Hindlimb muscle (tissue), 1 donor: Measurements from ENCODE around the gene RPP25. TPM values are rescaled to one million over a fixed set of nuclear protein-coding genes. Genes with fewer than 3 reads are reported as not detected.
"Not testable (repeated sequence)": the region's sequence is repeated elsewhere in the genome, so short reads cannot be mapped to it uniquely, and the experiment has no call there.

ENCODE experiments used
- DNase-seq: peaks from one replicate; pipeline ENCODE4 v3.0.0-alpha.2; 2013
- polyA plus RNA-seq: library from polyadenylated mRNA; unstranded; fragments of 120-200 nt; gene quantifications from one replicate; pipeline ENCODE4 v1.2.1, GENCODE V29; 2013; ENCODE audit not compliant: insufficient read length

RPP25 gene
- polyA plus RNA-seq, 1 donor, result 1.1 TPM

- DNase-seq, result no peak
These were observed 5.6 kb upstream of the RPP25 start for GRCh38 chr15:74962219-74962618.

DNA sequence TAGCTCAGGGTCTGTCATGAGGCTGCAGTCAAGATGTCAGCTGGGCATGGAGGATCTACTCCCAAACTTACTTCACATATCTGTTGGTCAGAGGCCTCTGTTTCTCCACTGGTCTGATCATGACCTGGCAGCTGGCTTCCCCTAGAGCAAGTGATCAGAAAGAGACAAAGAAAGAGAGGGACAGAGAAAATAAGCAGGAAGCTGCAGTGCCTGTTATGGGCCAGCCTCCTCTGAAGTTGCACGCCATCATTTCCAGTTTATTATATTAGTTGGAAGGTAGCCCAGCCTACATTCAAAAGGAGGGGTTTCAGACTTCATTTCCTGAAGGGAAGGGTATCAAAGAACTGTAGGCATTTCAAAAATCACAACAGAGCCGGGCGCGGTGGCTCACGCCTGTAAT lies 5.0 kb upstream of the RPP25 start:
- DNase-seq, result no peak

DNA sequence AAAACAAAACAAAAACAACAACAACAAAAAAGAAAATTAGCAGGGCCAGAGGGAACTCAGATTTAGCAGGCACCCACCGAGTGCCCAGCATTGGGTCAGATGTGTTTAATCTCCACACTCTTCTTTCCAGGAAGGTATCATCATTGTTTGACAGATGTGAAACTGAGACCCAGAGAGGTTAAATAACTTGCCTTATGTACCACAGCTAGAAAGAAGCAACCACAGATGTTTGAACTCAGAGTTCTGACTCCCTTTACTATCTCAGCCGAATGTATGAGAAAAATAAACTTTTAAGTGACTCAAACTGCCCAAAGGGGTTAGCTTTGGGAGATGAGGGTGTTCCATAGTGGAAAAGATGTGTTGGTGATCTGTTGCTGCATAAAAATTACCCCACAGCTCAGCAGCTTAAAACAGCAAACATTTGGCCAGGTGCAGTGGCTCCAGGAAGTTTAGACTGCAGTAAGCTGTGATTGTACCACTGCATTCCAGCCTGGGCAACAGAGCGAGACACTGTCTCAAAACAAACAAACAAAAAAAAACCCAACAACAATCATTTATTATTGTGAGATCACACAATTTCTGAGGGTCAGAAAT lies 4.5 kb upstream of the RPP25 start:
- no peak for DNase-seq

- DNase-seq, result no peak
These were observed 3.7 kb upstream of the RPP25 start for GRCh38 chr15:74960286-74960685.

GRCh38 chr15:74959586-74959939 lies 3.0 kb upstream of the RPP25 start:
- DNase-seq, result no peak

GRCh38 chr15:74958908-74959585 lies 2.5 kb upstream of the RPP25 start:
- DNase-seq, result no peak

DNA sequence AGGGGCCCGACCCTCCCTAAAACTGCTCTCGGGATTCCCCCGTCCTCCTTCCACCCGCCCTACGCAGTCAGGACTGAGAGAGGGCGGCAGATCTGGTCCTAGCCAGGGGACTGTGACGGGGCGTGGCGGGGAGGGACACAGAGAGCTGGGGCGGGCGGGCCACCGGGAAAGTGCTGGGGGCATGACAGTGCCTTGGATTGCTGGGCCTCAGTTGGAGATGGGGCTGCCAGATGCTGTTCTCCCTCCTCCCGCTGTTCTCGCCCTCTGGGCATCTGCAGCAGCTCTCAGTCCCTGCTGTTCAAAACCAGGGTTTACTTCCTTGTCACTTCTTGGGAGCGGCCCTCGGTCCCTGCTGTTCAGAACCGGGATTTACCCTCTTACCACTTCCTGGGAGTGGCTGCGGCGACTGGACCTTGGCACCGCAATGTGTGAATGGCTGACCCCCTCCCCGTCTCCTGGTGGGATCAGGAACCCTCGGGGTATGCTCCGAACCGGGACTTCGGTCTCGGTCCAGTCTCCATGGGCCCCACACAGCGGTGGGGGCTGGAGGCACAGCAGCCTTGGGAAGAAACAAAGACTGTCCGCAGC lies 1.8 kb upstream of the RPP25 start:
- DNase-seq, result no peak

- DNase-seq, result no peak
These were observed 984 bp upstream of the RPP25 start for GRCh38 chr15:74957476-74958035.

DNA sequence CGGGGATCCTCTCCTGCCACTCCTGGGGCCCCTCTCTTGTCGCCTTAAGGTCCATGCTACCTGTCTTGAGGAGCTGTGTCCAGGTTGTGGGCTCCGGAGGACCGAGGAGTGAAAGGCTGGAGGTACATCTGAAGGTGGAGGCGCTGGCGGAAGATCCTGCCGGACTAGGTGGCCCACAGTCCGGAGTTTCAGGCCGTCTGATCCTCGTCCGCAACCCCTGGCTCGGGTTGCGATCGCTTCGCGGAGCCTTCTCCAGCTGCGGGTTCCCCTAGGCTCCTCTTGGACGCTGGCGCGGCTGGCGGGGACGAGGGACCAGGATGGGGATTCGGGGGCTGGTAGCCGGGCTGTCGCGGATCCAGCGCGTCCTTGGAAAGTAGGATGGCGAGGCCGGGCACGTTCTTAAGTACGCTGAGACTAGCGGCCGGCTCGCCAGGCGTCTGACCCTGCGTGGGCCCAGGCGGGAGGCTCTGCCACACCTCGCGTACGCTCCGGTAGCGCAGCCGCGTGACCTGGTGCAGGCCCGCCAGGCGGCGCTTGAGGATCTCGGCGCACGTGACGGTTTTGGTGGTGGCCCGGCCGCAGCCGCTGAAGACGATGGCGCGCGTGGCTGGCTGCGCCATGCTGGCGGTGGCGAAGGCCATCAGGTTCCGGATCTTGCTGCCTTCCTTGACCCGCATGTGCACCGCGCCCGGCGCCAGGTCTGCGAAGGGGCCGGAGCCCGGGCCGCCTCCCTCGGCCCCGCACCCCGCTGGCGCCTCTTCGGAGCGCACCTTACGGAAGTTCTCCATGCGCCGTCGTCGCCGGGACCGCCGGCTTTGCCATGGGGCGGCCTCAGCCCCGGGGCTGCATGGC lies 550 bp downstream of the RPP25 start:
- peak; percentile 72 for DNase-seq

DNA sequence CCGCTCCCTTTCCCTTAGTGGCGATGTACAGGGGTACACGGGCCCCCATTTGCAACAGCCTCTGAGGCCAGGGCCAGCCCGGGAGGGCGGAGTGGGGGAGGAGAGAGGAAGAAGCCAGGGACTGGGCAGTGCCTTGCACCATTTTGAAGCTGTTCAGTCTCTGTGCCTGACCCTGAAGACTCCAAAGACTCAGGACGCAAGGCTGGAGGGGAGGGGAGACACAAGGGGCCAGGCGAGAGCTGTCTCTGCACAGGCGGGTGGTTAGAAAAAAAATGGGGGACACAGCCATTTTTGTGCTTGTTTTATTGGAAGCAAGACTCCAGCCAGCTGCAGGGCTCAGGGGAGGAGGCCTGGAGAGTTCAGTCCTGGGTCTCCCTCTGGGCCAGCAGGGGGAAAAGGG lies 1.6 kb downstream of the RPP25 start:
- DNase-seq, result no peak

DNA sequence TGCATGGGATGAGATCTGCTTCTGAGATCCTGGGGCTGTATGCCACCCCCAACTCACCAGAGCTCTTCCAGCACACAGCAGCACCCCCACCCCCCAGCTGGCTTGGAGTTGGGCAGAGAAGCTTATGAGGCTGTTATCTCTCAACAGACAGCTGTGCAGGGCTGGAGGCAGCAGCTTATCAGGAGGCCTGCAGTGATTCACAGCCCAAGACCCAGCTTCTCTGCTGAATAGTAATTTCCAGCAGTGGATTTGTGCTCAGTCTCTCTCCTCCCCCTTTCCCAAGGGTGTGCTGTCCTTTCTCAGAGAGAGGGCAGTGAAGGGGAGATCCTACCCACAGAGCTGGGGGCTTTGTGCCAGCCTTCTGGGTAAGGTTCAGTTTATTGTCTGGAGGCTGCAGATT lies 2.1 kb downstream of the RPP25 start:
- no peak for DNase-seq

- DNase-seq, result no peak
These were observed 5.6 kb downstream of the RPP25 start for GRCh38 chr15:74951006-74951405.

- peak; percentile 75 for DNase-seq
These were observed 6.3 kb downstream of the RPP25 start for GRCh38 chr15:74950078-74950908.

DNA sequence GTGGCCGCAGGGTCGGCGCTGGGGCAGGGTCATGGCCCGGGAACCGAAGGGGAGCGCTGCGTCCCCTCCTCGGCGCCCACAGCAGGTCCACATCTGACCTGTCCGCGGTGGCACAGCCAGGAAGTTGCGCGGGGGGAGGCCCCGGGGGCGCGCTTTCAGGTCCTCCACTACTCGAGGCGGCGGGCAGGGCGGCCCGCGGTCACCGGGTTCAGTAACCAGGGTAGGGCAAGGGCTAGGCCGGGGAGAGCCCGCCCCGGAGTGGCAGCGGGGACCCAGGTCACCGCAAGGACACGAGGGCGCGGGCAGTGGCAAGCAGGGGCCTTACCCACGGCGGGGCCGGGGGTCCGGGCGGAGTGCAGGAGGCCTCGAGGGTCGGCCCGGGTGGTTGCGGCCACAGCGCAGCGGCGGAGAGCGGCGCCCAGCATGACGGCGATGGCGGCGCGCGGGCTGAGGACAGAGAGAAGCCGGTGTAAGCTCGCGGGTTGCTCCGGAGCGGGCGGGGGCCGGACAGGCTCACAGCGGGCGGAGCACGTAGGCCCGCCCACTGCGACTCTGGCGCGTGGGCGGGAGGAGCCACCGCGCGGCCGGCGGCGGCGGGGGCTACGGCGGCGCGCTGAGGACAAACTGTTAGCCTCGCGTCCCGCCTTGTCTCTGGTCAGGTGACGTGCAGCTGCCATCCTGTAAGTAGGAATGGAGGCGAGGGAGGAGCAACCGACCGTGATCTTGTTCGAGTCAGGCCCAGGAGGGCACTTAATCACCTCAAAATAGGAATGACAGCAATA lies 18.8 kb downstream of the RPP25 start, which contains the start of gene COX5A:
TSS of gene COX5A (minus strand) at position 484 of the 782 bp plus-strand sequence. CDS start at position 425, 59 bp downstream.
- peak; percentile 97 for DNase-seq

- DNase-seq, result peak; percentile 18
These were observed 19.3 kb downstream of the RPP25 start for GRCh38 chr15:74937272-74937589.

- DNase-seq, result not testable (repeated sequence)
These were observed 21.4 kb downstream of the RPP25 start for GRCh38 chr15:74935193-74935592.

- DNase-seq, result no peak
These were observed 23.0 kb downstream of the RPP25 start for GRCh38 chr15:74933573-74933972.

DNA sequence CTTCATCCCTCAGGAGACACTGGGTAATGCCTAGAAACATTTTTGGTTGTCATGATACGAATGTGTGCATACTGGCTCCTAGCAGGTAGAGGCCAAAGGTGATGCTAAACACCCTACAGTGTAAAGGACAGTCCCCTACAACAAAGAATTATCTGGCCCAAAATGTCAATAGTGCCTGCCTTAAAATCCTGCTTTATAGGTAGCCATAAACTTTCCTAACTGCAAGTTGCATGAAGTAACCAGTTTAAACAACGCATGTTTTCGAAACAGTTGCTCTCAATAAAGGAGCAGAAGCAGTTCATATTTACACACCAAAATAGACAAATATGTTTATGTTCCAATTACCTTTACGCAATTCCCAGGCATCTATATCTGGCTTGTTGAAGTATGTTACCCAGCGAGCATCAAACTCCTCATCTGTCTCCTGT lies 27.8 kb downstream of the RPP25 start:
- DNase-seq, result no peak

GRCh38 chr15:74924525-74924924 lies 32.0 kb downstream of the RPP25 start:
- DNase-seq, result no peak

- no peak for DNase-seq
These were observed 36.1 kb downstream of the RPP25 start for GRCh38 chr15:74920456-74920855.

DNA sequence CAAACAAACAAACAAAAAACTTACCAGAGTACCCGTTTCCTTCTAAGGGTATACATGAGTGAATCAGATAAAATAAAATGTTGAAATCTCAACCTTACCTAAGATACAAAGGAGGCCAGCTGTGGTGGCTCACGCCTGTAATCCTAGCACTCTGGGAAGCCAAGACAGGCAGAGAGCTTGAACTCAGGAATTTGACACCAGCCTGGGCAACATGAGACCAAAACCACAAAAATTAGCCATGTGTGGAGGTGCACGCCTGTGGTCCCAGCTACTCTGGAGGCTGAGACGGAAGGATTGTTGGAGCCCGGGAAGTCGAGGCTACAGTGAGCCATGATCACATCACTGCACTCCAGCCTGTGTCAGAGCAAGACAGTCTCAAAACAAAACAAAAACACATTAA lies 38.9 kb downstream of the RPP25 start:
- no peak for DNase-seq
